ENCODE measurements around the gene SPACDR.

The SPACDR gene

GRCh38 chr7:100433592-100434296 is 30.3 kb downstream of the SPACDR start:
- DNase-seq: no peak

GRCh38 chr7:100433276-100433591 is 30.8 kb downstream of the SPACDR start:
- no peak for DNase-seq

GRCh38 chr7:100432621-100433275 is 31.3 kb downstream of the SPACDR start:
- DNase-seq: no peak

GRCh38 chr7:100432053-100432452 is 32.0 kb downstream of the SPACDR start:
- no peak for DNase-seq

- DNase-seq: no peak
Observed at GRCh38 chr7:100431286-100431735, 32.7 kb downstream of the SPACDR start.

- DNase-seq: peak; percentile 61
Observed at GRCh38 chr7:100430493-100431285, 33.4 kb downstream of the SPACDR start.

GRCh38 chr7:100429637-100430492 is 34.2 kb downstream of the SPACDR start, which contains the start of gene MEPCE:
TSS of gene MEPCE (plus strand) at chr7:100429831. CDS start at chr7:100430019, 188 bp downstream.
- DNase-seq: peak; percentile 97

GRCh38 chr7:100428967-100429636 is 35.0 kb downstream of the SPACDR start:
- DNase-seq: peak; percentile 100

- DNase-seq: peak; percentile 98
Observed at GRCh38 chr7:100428199-100428966, 35.7 kb downstream of the SPACDR start, which contains the start of gene ZCWPW1. TSS of gene ZCWPW1 (minus strand) at chr7:100428703. CDS start at chr7:100420649, 8,054 bp downstream.

GRCh38 chr7:100427762-100428198 is 36.3 kb downstream of the SPACDR start:
- DNase-seq: no peak

GRCh38 chr7:100426516-100426915 is 37.5 kb downstream of the SPACDR start:
- no peak for DNase-seq

GRCh38 chr7:100425347-100425746 is 38.7 kb downstream of the SPACDR start:
- DNase-seq: no peak

GRCh38 chr7:100423315-100423714 is 40.7 kb downstream of the SPACDR start:
- no peak for DNase-seq

- no peak for DNase-seq
Observed at GRCh38 chr7:100419660-100420226, 44.3 kb downstream of the SPACDR start.

GRCh38 chr7:100418930-100419659 is 45.0 kb downstream of the SPACDR start:
- no peak for DNase-seq

- DNase-seq: no peak
Observed at GRCh38 chr7:100415448-100415847, 48.6 kb downstream of the SPACDR start.

- no peak for DNase-seq
Observed at GRCh38 chr7:100413889-100414288, 50.2 kb downstream of the SPACDR start.

- no peak for DNase-seq
Observed at GRCh38 chr7:100413346-100413745, 50.7 kb downstream of the SPACDR start.

- DNase-seq: no peak
Observed at GRCh38 chr7:100411101-100411500, 53.0 kb downstream of the SPACDR start.
